Large intestine (tissue), 3 donors: ENCODE results near the gene KDM4C. TPM values are rescaled to one million over a fixed set of nuclear protein-coding genes. Genes with fewer than 3 reads are reported as not detected.
"Not testable (repeated sequence)": the region's sequence is repeated elsewhere in the genome, so short reads cannot be mapped to it uniquely, and the experiment has no call there.

Experiments
- DNase-seq, 2 donors: peaks; one replicate each; pipeline versions ENCODE4 v3.0.0 to v3.0.0-alpha.2; 2013
- H3K27ac ChIP-seq: one replicate; pipeline ENCODE4 v1.5.1; 2013; ENCODE audit warnings: low read length
- H3K27me3 ChIP-seq: 2 replicates; pipeline ENCODE4 v1.6.1; 2013; ENCODE audit warnings: low read length; ENCODE audit not compliant: control insufficient read depth, insufficient read depth
- H3K36me3 ChIP-seq: 2 replicates; pipeline ENCODE4 v1.6.1; 2013; ENCODE audit warnings: low read length; ENCODE audit not compliant: control insufficient read depth, insufficient read depth
- H3K4me1 ChIP-seq: one replicate; pipeline ENCODE4 v1.6.1; 2013; ENCODE audit warnings: low read length; ENCODE audit not compliant: control insufficient read depth, insufficient read depth
- H3K4me3 ChIP-seq: one replicate; pipeline ENCODE4 v1.5.1; 2013; ENCODE audit warnings: low read length
- H3K9me3 ChIP-seq: one replicate; pipeline ENCODE4 v1.6.1; 2013; ENCODE audit warnings: mild to moderate bottlenecking, low read depth, low read length, moderate library complexity; ENCODE audit not compliant: control insufficient read depth
- WGBS: methylation state at CpG from one replicate; pipeline ENCODE4 v1.1.5; 2013; ENCODE audit warnings: low lambda C conversion rate; ENCODE audit not compliant: insufficient coverage; 5-methylcytosine and 5-hydroxymethylcytosine counted together
- polyA plus RNA-seq: library from polyadenylated mRNA; unstranded; fragments of 120-200 nt; gene quantifications from one replicate; pipeline ENCODE4 v1.2.1, GENCODE V29; 2013

Gene KDM4C
- polyA plus RNA-seq, 1 donor, result 27.2 TPM

GRCh38 chr9:6763244-6763643, 5.5 kb downstream of the KDM4C start:
- H3K4me1 ChIP-seq, result no peaks in the 10 kb centered on the region
- no peak for DNase-seq
- H3K27ac ChIP-seq, result no peak overlapping the region
- no peaks in the 10 kb centered on the region for H3K27me3 ChIP-seq
- no peaks in the 10 kb centered on the region for H3K36me3 ChIP-seq
- no peaks in the 10 kb centered on the region for H3K9me3 ChIP-seq
- H3K4me3 ChIP-seq, result no peak overlapping the region

- no CpG with 5 or more reads among the region's 2 CpGs for WGBS
- Histone ChIP-seq H3K4me1 (no peaks in the 10 kb centered on the region), H3K27ac (no peak overlapping the region), H3K36me3 (no peaks in the 10 kb centered on the region), H3K27me3 (no peaks in the 10 kb centered on the region), H3K4me3 (no peak overlapping the region), H3K9me3 (no peaks in the 10 kb centered on the region)
- DNase-seq, result no peak
Measured at GRCh38 chr9:6764011-6764410, 6.2 kb downstream of the KDM4C start.

GRCh38 chr9:6764523-6764922, 6.8 kb downstream of the KDM4C start:
- Histone ChIP-seq H3K9me3 (no peaks in the 10 kb centered on the region), H3K27me3 (no peaks in the 10 kb centered on the region), H3K27ac (no peak overlapping the region), H3K4me1 (no peaks in the 10 kb centered on the region), H3K36me3 (no peaks in the 10 kb centered on the region), H3K4me3 (no peak overlapping the region)
- DNase-seq, result no peak

GRCh38 chr9:6764950-6765349, 7.2 kb downstream of the KDM4C start:
- Histone ChIP-seq H3K36me3 (no peaks in the 10 kb centered on the region), H3K27ac (no peak overlapping the region), H3K4me1 (no peaks in the 10 kb centered on the region), H3K4me3 (no peak overlapping the region), H3K27me3 (no peaks in the 10 kb centered on the region), H3K9me3 (no peaks in the 10 kb centered on the region)
- no peak for DNase-seq
- no CpG with 5 or more reads among the region's 1 CpG for WGBS

GRCh38 chr9:6765396-6765795, 7.6 kb downstream of the KDM4C start:
- DNase-seq, result no peak
- WGBS, result 100% methylated on average over 1 of the region's 3 CpGs
- no peaks in the 10 kb centered on the region for H3K9me3 ChIP-seq
- no peaks in the 10 kb centered on the region for H3K36me3 ChIP-seq
- H3K4me1 ChIP-seq, result no peaks in the 10 kb centered on the region
- H3K4me3 ChIP-seq, result no peak overlapping the region
- H3K27ac ChIP-seq, result no peak overlapping the region
- H3K27me3 ChIP-seq, result no peaks in the 10 kb centered on the region

GRCh38 chr9:6766606-6767005, 8.8 kb downstream of the KDM4C start:
- no CpG with 5 or more reads among the region's 3 CpGs for WGBS
- H3K4me3 ChIP-seq, result no peak overlapping the region

GRCh38 chr9:6768587-6768986, 10.8 kb downstream of the KDM4C start:
- WGBS, result no CpG with 5 or more reads among the region's 4 CpGs
- not testable (repeated sequence) for H3K4me1 ChIP-seq, H3K27ac ChIP-seq, H3K27me3 ChIP-seq, H3K9me3 ChIP-seq, H3K4me3 ChIP-seq, DNase-seq, H3K36me3 ChIP-seq

More at GRCh38 chr9:6766606-6767005, 8.8 kb downstream of the KDM4C start:
- Histone ChIP-seq H3K4me1 (no peaks in the 10 kb centered on the region), H3K9me3 (no peaks in the 10 kb centered on the region), H3K27me3 (no peaks in the 10 kb centered on the region), H3K27ac (no peak overlapping the region), H3K36me3 (no peaks in the 10 kb centered on the region)
- no peak for DNase-seq

GRCh38 chr9:6771722-6772121, 13.9 kb downstream of the KDM4C start:
- no peaks in the 10 kb centered on the region for H3K4me1 ChIP-seq
- DNase-seq, result no peak
- H3K36me3 ChIP-seq, result no peaks in the 10 kb centered on the region
- no peaks in the 10 kb centered on the region for H3K27me3 ChIP-seq
- WGBS, result no CpG with 5 or more reads among the region's 2 CpGs
- no peak overlapping the region for H3K4me3 ChIP-seq
- no peak overlapping the region for H3K27ac ChIP-seq
- no peaks in the 10 kb centered on the region for H3K9me3 ChIP-seq

- Histone ChIP-seq H3K27ac (no peak overlapping the region), H3K36me3 (no peaks in the 10 kb centered on the region), H3K4me3 (no peak overlapping the region), H3K27me3 (no peaks in the 10 kb centered on the region), H3K4me1 (peaks cover 16% of the 10 kb centered on the region), H3K9me3 (no peaks in the 10 kb centered on the region)
- DNase-seq, result no peak
- 83% methylated on average over 1 of the region's 6 CpGs for WGBS
Measured at GRCh38 chr9:6777213-6777902, 19.6 kb downstream of the KDM4C start.

GRCh38 chr9:6779417-6780241, 21.9 kb downstream of the KDM4C start:
- H3K27me3 ChIP-seq, result no peaks in the 10 kb centered on the region
- peak; percentile 70 to 88 for DNase-seq
- H3K36me3 ChIP-seq, result no peaks in the 10 kb centered on the region
- H3K4me3 ChIP-seq, result no peak overlapping the region
- peak overlapping the region; percentile 70 for H3K27ac ChIP-seq
- H3K9me3 ChIP-seq, result no peaks in the 10 kb centered on the region
- peaks cover 16% of the 10 kb centered on the region for H3K4me1 ChIP-seq
- WGBS, result 0% methylated on average over 1 of the region's 3 CpGs

- H3K27ac ChIP-seq, result no peak overlapping the region
- DNase-seq, result no peak
- H3K4me3 ChIP-seq, result no peak overlapping the region
- peaks cover 16% of the 10 kb centered on the region for H3K4me1 ChIP-seq
- no CpG with 5 or more reads among the region's 4 CpGs for WGBS
- no peaks in the 10 kb centered on the region for H3K36me3 ChIP-seq
- H3K27me3 ChIP-seq, result no peaks in the 10 kb centered on the region
- H3K9me3 ChIP-seq, result no peaks in the 10 kb centered on the region
Measured at GRCh38 chr9:6780690-6781089, 22.9 kb downstream of the KDM4C start.
